Thyroid gland (tissue), 4 donors: ENCODE results near the gene NDUFA8. TPM values are rescaled to one million over a fixed set of nuclear protein-coding genes. Genes with fewer than 3 reads are reported as not detected.
A peak's percentile ranks its signal among the peaks of the same experiment; 100 is the strongest.

ENCODE experiments used
- DNase-seq, 2 donors: peaks; one replicate each; pipeline ENCODE4 v3.0.0-alpha.2; 2019
- H3K27ac ChIP-seq, 3 donors: fragments of 200-600 bp; sonication (generic); 1 replicate in 2 of 3; 2 replicates in 1 of 3; pipeline ENCODE4 v1.5.1; 2016 to 2019; ENCODE audit warnings: mild to moderate bottlenecking in 1 of 3, moderate library complexity in 1 of 3
- H3K27me3 ChIP-seq: fragments of 200-600 bp; sonication (generic); one replicate; pipeline ENCODE4 v1.5.1; 2019
- H3K36me3 ChIP-seq, 2 donors: fragments of 200-600 bp; sonication (generic); one replicate each; pipeline ENCODE4 v1.5.1; 2016 to 2019
- H3K4me1 ChIP-seq, 2 donors: fragments of 200-600 bp; sonication (generic); one replicate each; pipeline ENCODE4 v1.5.1; 2017 to 2019
- H3K4me3 ChIP-seq, 3 donors: fragments of 200-600 bp; sonication (generic); replicated peaks in 1 of 3; 1 replicate in 2 of 3; 2 replicates in 1 of 3; pipeline ENCODE4 v1.5.1; 2016; ENCODE audit warnings: mild to moderate bottlenecking in 1 of 3
- H3K9me3 ChIP-seq: fragments of 200-600 bp; sonication (generic); one replicate; pipeline ENCODE4 v1.5.1; 2017
- POLR2A ChIP-seq, 2 donors: fragments of 450-650 bp; IDR thresholded peaks; one replicate each; pipeline ENCODE4 v1.6.1; 2017; ENCODE audit warnings: antibody characterized with exemption in 2 of 2, mild to moderate bottlenecking in 2 of 2, moderate library complexity in 1 of 2
- WGBS, 2 donors: methylation state at CpG; one replicate each; pipeline ENCODE4 v1.1.5; 2017; 5-methylcytosine and 5-hydroxymethylcytosine counted together
- intact Hi-C: fragments of 100-400 bp; cut with DNase I; formaldehyde crosslinking; loops from one replicate; pipeline ENCODE4 v1.15.1; 2023
- total RNA-seq, 4 donors: library from RNA; depleted of rRNA; stranded (reverse); fragments of >200 nt; gene quantifications; one replicate each; pipeline ENCODE4 v1.2.3, GENCODE V29; 2016
- TF ChIP-seq, protein P1 (sequence below), 6 experiments: fragments of 200-600 bp in 3 of 6; fragments of 450-650 bp in 3 of 6; sonication (generic) in 3 of 6; IDR thresholded peaks; one replicate each; pipeline ENCODE4 v1.5.1; 2016 to 2019; ENCODE audit warnings: antibody characterized with exemption in 6 of 6, mild to moderate bottlenecking in 2 of 6, inconsistent platforms in 1 of 6, moderate library complexity in 1 of 6

Gene NDUFA8
- total RNA-seq, 4 donors from 2014 or later: 18.1 to 70.7 (median 53.2) TPM

DNA sequence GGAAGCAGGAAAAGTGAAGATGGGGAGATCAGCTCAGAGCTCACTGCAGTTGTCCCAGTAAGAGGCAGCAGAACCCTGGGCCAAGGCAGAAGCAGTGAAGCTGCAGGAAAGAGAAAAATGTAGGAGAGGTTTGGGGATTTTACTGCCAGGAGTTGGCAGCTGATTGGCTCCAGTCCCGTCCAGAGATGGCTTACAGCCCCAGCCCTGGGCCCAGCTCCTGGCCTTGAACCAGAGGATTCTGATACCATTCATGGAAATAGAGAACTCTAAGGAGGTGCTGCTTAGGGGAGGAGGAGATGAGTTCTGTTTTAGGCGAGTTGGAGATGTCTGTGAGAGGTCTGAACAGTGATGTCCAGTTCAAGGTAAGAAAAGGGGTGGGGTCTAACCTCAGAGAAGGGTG, 4.7 kb upstream of the NDUFA8 start:
- no peak overlapping the region for H3K27ac ChIP-seq
- no peaks in the 10 kb centered on the region for H3K36me3 ChIP-seq
- no peaks in the 10 kb centered on the region for H3K9me3 ChIP-seq
- H3K4me3 ChIP-seq: no peak overlapping the region
- DNase-seq: no peak
- no peak for TF ChIP-seq POLR2A (IDR thresholded peaks at IDR 0.05)
- TF ChIP-seq, protein P1, sequence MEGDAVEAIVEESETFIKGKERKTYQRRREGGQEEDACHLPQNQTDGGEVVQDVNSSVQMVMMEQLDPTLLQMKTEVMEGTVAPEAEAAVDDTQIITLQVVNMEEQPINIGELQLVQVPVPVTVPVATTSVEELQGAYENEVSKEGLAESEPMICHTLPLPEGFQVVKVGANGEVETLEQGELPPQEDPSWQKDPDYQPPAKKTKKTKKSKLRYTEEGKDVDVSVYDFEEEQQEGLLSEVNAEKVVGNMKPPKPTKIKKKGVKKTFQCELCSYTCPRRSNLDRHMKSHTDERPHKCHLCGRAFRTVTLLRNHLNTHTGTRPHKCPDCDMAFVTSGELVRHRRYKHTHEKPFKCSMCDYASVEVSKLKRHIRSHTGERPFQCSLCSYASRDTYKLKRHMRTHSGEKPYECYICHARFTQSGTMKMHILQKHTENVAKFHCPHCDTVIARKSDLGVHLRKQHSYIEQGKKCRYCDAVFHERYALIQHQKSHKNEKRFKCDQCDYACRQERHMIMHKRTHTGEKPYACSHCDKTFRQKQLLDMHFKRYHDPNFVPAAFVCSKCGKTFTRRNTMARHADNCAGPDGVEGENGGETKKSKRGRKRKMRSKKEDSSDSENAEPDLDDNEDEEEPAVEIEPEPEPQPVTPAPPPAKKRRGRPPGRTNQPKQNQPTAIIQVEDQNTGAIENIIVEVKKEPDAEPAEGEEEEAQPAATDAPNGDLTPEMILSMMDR (IDR thresholded peaks at IDR 0.05): no peak
- no peaks in the 10 kb centered on the region for H3K4me1 ChIP-seq
- H3K27me3 ChIP-seq: no peaks in the 10 kb centered on the region
- 33 to 41% methylated on average over 2 of the region's 2 CpGs for WGBS, 2 donors
- intact Hi-C loops: no loop called here

DNA sequence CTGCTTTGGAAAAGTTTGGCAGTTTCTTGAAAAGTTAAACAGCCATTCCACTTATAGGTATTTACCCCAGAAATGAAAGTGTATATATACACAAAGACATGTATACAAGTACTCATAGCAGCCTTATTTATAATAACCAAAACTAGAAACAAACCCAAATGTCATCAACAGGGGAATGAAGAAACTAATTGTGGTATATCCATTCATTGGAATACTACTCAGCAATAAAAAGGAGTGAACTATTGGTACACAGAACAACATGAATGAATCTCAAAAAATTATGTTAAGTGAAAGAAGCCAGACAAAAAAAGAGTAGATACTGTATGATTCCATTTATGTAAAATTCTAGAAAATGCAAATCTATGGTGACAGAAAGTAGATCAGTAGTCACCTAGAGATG, 2.8 kb upstream of the NDUFA8 start:
- H3K36me3 ChIP-seq: no peaks in the 10 kb centered on the region
- no peak overlapping the region for H3K4me3 ChIP-seq
- no peaks in the 10 kb centered on the region for H3K9me3 ChIP-seq
- H3K27me3 ChIP-seq: no peaks in the 10 kb centered on the region
- H3K27ac ChIP-seq: no peak overlapping the region
- TF ChIP-seq, protein P1 (IDR thresholded peaks at IDR 0.05): no peak
- TF ChIP-seq POLR2A (IDR thresholded peaks at IDR 0.05): no peak
- intact Hi-C loops: no loop called here
- no peak for DNase-seq
- peaks cover 9 to 14% of the 10 kb centered on the region in 2 donors for H3K4me1 ChIP-seq

DNA sequence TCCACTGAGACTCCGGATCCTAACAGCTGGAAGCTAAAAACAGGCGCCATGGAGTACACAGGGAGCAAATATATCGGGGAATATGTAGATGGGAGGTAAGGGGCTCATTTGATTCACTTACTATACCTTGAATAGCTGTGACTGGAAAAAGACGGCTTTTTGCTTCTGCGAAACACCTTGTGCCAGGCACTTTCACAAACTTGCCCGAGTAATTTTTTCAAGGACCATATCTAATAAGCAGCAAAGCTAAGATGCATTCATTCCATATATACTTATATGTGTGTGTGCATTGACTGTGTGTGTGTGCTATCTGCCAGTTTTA, 307 bp upstream of the NDUFA8 start:
- H3K4me3 ChIP-seq: no peak overlapping the region
- DNase-seq: no peak
- peaks cover 19 to 23% of the 10 kb centered on the region in 2 donors for H3K4me1 ChIP-seq
- no peak overlapping the region for H3K27ac ChIP-seq
- 30% methylated on average over 6 of the region's 6 CpGs for WGBS, 2 donors
- intact Hi-C loops: no loop called here
- no peaks in the 10 kb centered on the region for H3K36me3 ChIP-seq
- no peaks in the 10 kb centered on the region for H3K9me3 ChIP-seq
- no peak for TF ChIP-seq POLR2A (IDR thresholded peaks at IDR 0.05)
- TF ChIP-seq, protein P1 (IDR thresholded peaks at IDR 0.05): no peak
- H3K27me3 ChIP-seq: no peaks in the 10 kb centered on the region

DNA sequence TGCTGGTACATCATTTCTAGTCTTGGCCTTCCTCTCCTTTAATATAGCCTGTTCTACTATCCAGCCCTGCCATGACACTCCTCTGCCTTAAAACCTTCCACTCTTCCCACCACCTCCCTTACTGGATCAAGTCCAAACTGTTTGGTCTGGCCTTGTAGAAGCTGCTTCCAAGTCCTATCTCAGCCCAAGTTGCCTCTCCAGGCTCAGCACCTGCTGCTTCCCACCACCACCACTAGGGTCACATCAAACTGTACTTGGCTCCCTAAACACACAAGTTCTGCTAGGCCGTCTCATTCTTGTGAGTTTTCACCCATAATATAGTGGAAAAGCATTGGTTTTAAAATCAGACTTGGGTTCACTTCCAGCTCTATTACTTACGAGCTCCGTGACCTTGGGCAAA, 1.4 kb downstream of the NDUFA8 start:
- intact Hi-C loops: no loop called here
- Histone ChIP-seq H3K36me3 (no peaks in the 10 kb centered on the region), H3K9me3 (no peaks in the 10 kb centered on the region), H3K27me3 (no peaks in the 10 kb centered on the region), H3K27ac (no peak overlapping the region), H3K4me3 (no peak overlapping the region), H3K4me1 (peaks cover 19 to 23% of the 10 kb centered on the region in 2 donors)
- 71 to 72% methylated on average over 3 of the region's 3 CpGs for WGBS, 2 donors
- DNase-seq: peak; percentile 9 to 10
- TF ChIP-seq POLR2A (IDR thresholded peaks at IDR 0.05): no peak
- TF ChIP-seq, protein P1 (IDR thresholded peaks at IDR 0.05): peak in 3 of 6 experiments; percentile 11 to 36 (median 28)

DNA sequence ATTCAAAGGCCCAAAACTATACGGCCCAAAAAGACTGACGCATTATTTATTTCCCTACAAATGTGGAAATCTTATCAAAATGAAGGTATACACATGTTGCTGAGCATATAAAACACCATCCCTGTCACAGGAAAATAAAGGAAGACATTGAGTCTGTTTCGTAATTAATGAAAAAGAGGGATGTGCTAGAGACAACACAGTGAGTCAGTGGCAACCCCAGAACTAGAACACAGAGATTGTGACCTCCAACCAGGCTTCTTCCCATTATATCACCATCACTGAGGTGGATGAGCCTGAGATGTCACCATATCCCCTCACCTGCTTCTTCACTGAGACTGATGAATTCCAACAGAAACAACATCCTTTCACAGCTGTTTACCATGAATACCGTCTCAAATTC, 3.8 kb downstream of the NDUFA8 start:
- intact Hi-C loops: no loop called here
- H3K27ac ChIP-seq: no peak overlapping the region
- WGBS, 2 donors: 89 to 91% methylated on average over 4 of the region's 4 CpGs
- no peaks in the 10 kb centered on the region for H3K9me3 ChIP-seq
- no peak for TF ChIP-seq POLR2A (IDR thresholded peaks at IDR 0.05)
- TF ChIP-seq, protein P1 (IDR thresholded peaks at IDR 0.05): no peak
- H3K36me3 ChIP-seq: no peaks in the 10 kb centered on the region
- DNase-seq: no peak
- H3K4me3 ChIP-seq: no peak overlapping the region
- no peaks in the 10 kb centered on the region for H3K27me3 ChIP-seq
- peaks cover 19 to 23% of the 10 kb centered on the region in 2 donors for H3K4me1 ChIP-seq
